HCT116 (cell line): ENCODE results near the gene IFT52. TPM values are rescaled to one million over a fixed set of nuclear protein-coding genes. Genes with fewer than 3 reads are reported as not detected.

Experiments
- ATAC-seq: fragments of 200-7000 bp; cut with Tn5 transposase; 2 replicates; pipeline ENCODE4 v1.9.1; 2020; ENCODE audit warnings: mild to moderate bottlenecking, moderate library complexity
- BruUV-seq: library from RNA; stranded (reverse); fragments of 400-500 nt; replicated peaks from 2 replicates; lab custom pipeline; 2021; lab: Mats Ljungman, UMichigan
- CTCF ChIA-PET: fragments of 300-600 bp; sonication (Branson Sonifier 250); formaldehyde crosslinking; loops from one replicate; lab custom pipeline; 2021; ENCODE audit warnings: antibody characterized with exemption; lab: Charles Lee
- POLR2A ChIA-PET: fragments of 300-600, 350-600 bp; sonication (Branson Sonifier 250); formaldehyde crosslinking; loops from one replicate; lab custom pipeline; 2021; ENCODE audit warnings: antibody characterized with exemption; lab: Charles Lee
- RAD21 ChIA-PET, 2 experiments: fragments of 300-600 bp; sonication (Branson Sonifier 250); formaldehyde crosslinking; loops; one replicate each; lab custom pipeline; 2023; ENCODE audit warnings: low total read pairs in 2 of 2; ENCODE audit not compliant: uncharacterized antibody in 2 of 2, unreplicated experiment in 2 of 2, low non-redundant PET in 1 of 2; lab: Charles Lee
- DNase-seq: peaks from one replicate; pipeline ENCODE4 v3.0.0-alpha.2; 2010; ENCODE audit warnings: low read depth, low spot score
- H2AFZ ChIP-seq: fragments of 200-600 bp; shearing (Covaris generic), sonication (generic); 2 replicates; pipeline ENCODE4 v1.6.1; 2017; ENCODE audit warnings: low read depth, mixed run types, mixed read lengths, antibody characterized with exemption, low read length; ENCODE audit not compliant: poor library complexity, severe bottlenecking
- H3K27ac ChIP-seq: 2 replicates; pipeline ENCODE4 v1.5.1; 2012; ENCODE audit warnings: low read depth, low read length
- H3K27me3 ChIP-seq: fragments of 200-600 bp; sonication (generic); 2 replicates; pipeline ENCODE4 v1.6.1; 2016; ENCODE audit warnings: mixed run types, low read length, mixed read lengths; ENCODE audit not compliant: insufficient read depth
- H3K36me3 ChIP-seq, 2 experiments: fragments of 200-500 bp in 1 of 2; fragments of 200-600 bp in 1 of 2; sonication (Bioruptor generic) in 1 of 2; sonication (generic) in 1 of 2; 2 replicates each; pipeline versions ENCODE4 v1.5.1 to v1.6.1; 2014 to 2016; ENCODE audit warnings: low read length in 2 of 2, inconsistent platforms in 1 of 2, mixed read lengths in 1 of 2, mixed run types in 1 of 2; ENCODE audit not compliant: insufficient read depth in 2 of 2, control insufficient read depth in 1 of 2
- H3K4me1 ChIP-seq, 2 experiments: fragments of 200-600 bp in 1 of 2; sonication (generic) in 1 of 2; 2 replicates each; pipeline versions ENCODE4 v1.5.1 to v1.6.1; 2012 to 2017; ENCODE audit warnings: low read length in 2 of 2, inconsistent platforms in 1 of 2, mild to moderate bottlenecking in 1 of 2, mixed read lengths in 1 of 2, mixed run types in 1 of 2, moderate library complexity in 1 of 2; ENCODE audit not compliant: insufficient read depth in 2 of 2, control insufficient read depth in 1 of 2
- H3K4me2 ChIP-seq: fragments of 200-600 bp; sonication (generic); 2 replicates; pipeline ENCODE4 v1.6.1; 2017; ENCODE audit warnings: mixed run types, low read length, mixed read lengths
- H3K4me3 ChIP-seq, 2 experiments: fragments of 200-600 bp in 1 of 2; sonication (generic) in 1 of 2; replicated peaks in 1 of 2; 2 replicates each; pipeline ENCODE4 v1.5.1; 2011 to 2016; ENCODE audit warnings: low read length in 2 of 2, control low read depth in 1 of 2, low read depth in 1 of 2, mild to moderate bottlenecking in 1 of 2, mixed read lengths in 1 of 2, mixed run types in 1 of 2
- H3K79me2 ChIP-seq: fragments of 200-600 bp; sonication (generic); 2 replicates; pipeline ENCODE4 v1.6.1; 2017; ENCODE audit warnings: mild to moderate bottlenecking, mixed run types, low read length, moderate library complexity, mixed read lengths; ENCODE audit not compliant: insufficient read depth
- H3K9ac ChIP-seq: fragments of 200-600 bp; sonication (generic); 2 replicates; pipeline ENCODE4 v1.6.1; 2016; ENCODE audit warnings: low read length, mixed read lengths
- H3K9me2 ChIP-seq: fragments of 200-600 bp; sonication (generic), shearing (Covaris generic); 2 replicates; pipeline ENCODE4 v1.6.1; 2017; ENCODE audit warnings: mixed run types, mild to moderate bottlenecking, moderate library complexity; ENCODE audit not compliant: insufficient read depth
- H3K9me3 ChIP-seq, 2 experiments: fragments of 200-500 bp in 1 of 2; fragments of 200-600 bp in 1 of 2; sonication (Bioruptor generic) in 1 of 2; sonication (generic) in 1 of 2; 2 replicates each; pipeline ENCODE4 v1.6.1; 2014 to 2017; ENCODE audit warnings: low read length in 2 of 2, mixed read lengths in 2 of 2, inconsistent platforms in 1 of 2, low read depth in 1 of 2, mild to moderate bottlenecking in 1 of 2, mixed run types in 1 of 2, moderate library complexity in 1 of 2; ENCODE audit not compliant: control insufficient read depth in 1 of 2, insufficient read depth in 1 of 2
- H4K20me1 ChIP-seq: fragments of 200-600 bp; sonication (generic), shearing (Covaris generic); 2 replicates; pipeline ENCODE4 v1.6.1; 2017; ENCODE audit warnings: mixed run types, mild to moderate bottlenecking, moderate library complexity; ENCODE audit not compliant: insufficient read depth
- CBX3 ChIP-seq: IDR thresholded peaks from 2 replicates; pipeline ENCODE4 v1.6.1; 2012; ENCODE audit warnings: low read depth
- EGR1 ChIP-seq: IDR thresholded peaks from 2 replicates; pipeline ENCODE4 v1.6.1; 2012; ENCODE audit warnings: low read depth
- EZH2 ChIP-seq: fragments of 200-600 bp; sonication (generic); IDR thresholded peaks from 2 replicates; pipeline ENCODE4 v1.6.1; 2017; ENCODE audit warnings: antibody characterized with exemption, mixed run types
- EZH2phosphoT487 ChIP-seq: fragments of 200-600 bp; IDR thresholded peaks from 2 replicates; pipeline ENCODE4 v1.6.1; 2018; ENCODE audit warnings: antibody characterized with exemption, borderline replicate concordance
- FOSL1 ChIP-seq: IDR thresholded peaks from 2 replicates; pipeline ENCODE4 v1.6.1; 2012; ENCODE audit warnings: low read depth
- JUND ChIP-seq: IDR thresholded peaks from 2 replicates; pipeline ENCODE4 v1.6.1; 2012
- MAX ChIP-seq: IDR thresholded peaks from 2 replicates; pipeline ENCODE4 v1.6.1; 2012
- POLR2A ChIP-seq: IDR thresholded peaks from 2 replicates; pipeline ENCODE4 v1.7.0; 2011; ENCODE audit warnings: borderline replicate concordance; ENCODE audit not compliant: insufficient read depth, insufficient read length; ENCODE audit errors: extremely low read depth
- POLR2AphosphoS5 ChIP-seq: IDR thresholded peaks from 2 replicates; pipeline ENCODE4 v1.6.1; 2011; ENCODE audit warnings: mild to moderate bottlenecking, low read depth, low read length, moderate library complexity
- SIN3A ChIP-seq: IDR thresholded peaks from 2 replicates; pipeline ENCODE4 v1.6.1; 2012; ENCODE audit warnings: low read depth
- SP1 ChIP-seq: IDR thresholded peaks from 2 replicates; pipeline ENCODE4 v1.6.1; 2012; ENCODE audit warnings: low read depth
- SRF ChIP-seq: IDR thresholded peaks from 2 replicates; pipeline ENCODE4 v1.6.1; 2012; ENCODE audit warnings: low read depth
- TCF7L2 ChIP-seq: IDR thresholded peaks from 2 replicates; pipeline ENCODE4 v1.7.0; 2011; ENCODE audit warnings: borderline replicate concordance, inconsistent platforms; ENCODE audit not compliant: insufficient read depth, insufficient read length; ENCODE audit errors: extremely low read depth
- YY1 ChIP-seq: IDR thresholded peaks from 2 replicates; pipeline ENCODE4 v1.6.1; 2011; ENCODE audit warnings: low read length, low read depth, moderate library complexity, mild to moderate bottlenecking; ENCODE audit not compliant: insufficient replicate concordance; ENCODE audit errors: extremely low read depth
- ZFX ChIP-seq: fragments of 450-650 bp; IDR thresholded peaks from 2 replicates; pipeline ENCODE4 v1.6.1; 2017
- ZNF274 ChIP-seq: fragments of 200-500 bp; sonication (Bioruptor generic); IDR thresholded peaks from 2 replicates; pipeline ENCODE4 v1.6.1; 2014; ENCODE audit warnings: mild to moderate bottlenecking, low read depth, low read length, inconsistent platforms
- intact Hi-C: fragments of 100-400 bp; cut with micrococcal nuclease; formaldehyde crosslinking; loops from 2 replicates; pipeline ENCODE4 v1.10.0; 2022
- total RNA-seq: library from RNA; stranded (reverse); gene quantifications from one replicate; pipeline ENCODE4 v1.2.1, GENCODE V29; 2021; ENCODE audit not compliant: unreplicated experiment
- TF ChIP-seq, protein P1 (sequence below), 3 experiments: fragments of 200-600 bp in 1 of 3; sonication (generic) in 1 of 3; IDR thresholded peaks in 2 of 3; conservative IDR thresholded peaks in 1 of 3; 2 replicates each; pipeline ENCODE4 v1.5.1; 2012 to 2017; ENCODE audit warnings: low read depth in 2 of 3, low read length in 2 of 3, antibody characterized with exemption in 1 of 3, borderline replicate concordance in 1 of 3, control low read depth in 1 of 3, mild to moderate bottlenecking in 1 of 3, mixed read lengths in 1 of 3, mixed run types in 1 of 3, moderate library complexity in 1 of 3; ENCODE audit not compliant: insufficient read depth in 1 of 3

IFT52 gene
- total RNA-seq, 1 experiment from 2014 or later = 29.0 TPM

GRCh38 chr20:43559147-43559987, 31.4 kb upstream of the IFT52 start:
- ChIA-PET CTCF (interaction anchor here (1.1 kb wide), 1 partner anchor 132 kb away, joined by 4 read pairs; no protein-coding TSS in a partner anchor), RAD21 (no interaction called here), POLR2A (no interaction called here)
- TF ChIP-seq POLR2AphosphoS5 (no peak), EZH2phosphoT487 (no peak)
- no peaks in the 10 kb centered on the region for H3K36me3 ChIP-seq
- H3K27me3 ChIP-seq = no peaks in the 10 kb centered on the region
- no peak for ATAC-seq
- intact Hi-C loops = no loop called here
- 0 out of 2 replicates have a peak overlapping the region, but pooled peaks have one; percentile 1 for H3K9ac ChIP-seq
- H3K79me2 ChIP-seq = no peaks in the 10 kb centered on the region
- peaks cover 10 to 20% of the 10 kb centered on the region in 2 experiments for H3K4me1 ChIP-seq
- no peak overlapping the region for H2AFZ ChIP-seq
- peak overlapping the region; percentile 43 for H3K4me2 ChIP-seq
- BruUV-seq = no TSS peak
- peak overlapping the region; percentile 32; the same call in 1 of the 2 replicates for H3K27ac ChIP-seq
- no peaks in the 10 kb centered on the region for H3K9me3 ChIP-seq
- H3K9me2 ChIP-seq = no peaks in the 10 kb centered on the region
- H4K20me1 ChIP-seq = no peaks in the 10 kb centered on the region
- no peak overlapping the region for H3K4me3 ChIP-seq
- no peak for DNase-seq

DNA sequence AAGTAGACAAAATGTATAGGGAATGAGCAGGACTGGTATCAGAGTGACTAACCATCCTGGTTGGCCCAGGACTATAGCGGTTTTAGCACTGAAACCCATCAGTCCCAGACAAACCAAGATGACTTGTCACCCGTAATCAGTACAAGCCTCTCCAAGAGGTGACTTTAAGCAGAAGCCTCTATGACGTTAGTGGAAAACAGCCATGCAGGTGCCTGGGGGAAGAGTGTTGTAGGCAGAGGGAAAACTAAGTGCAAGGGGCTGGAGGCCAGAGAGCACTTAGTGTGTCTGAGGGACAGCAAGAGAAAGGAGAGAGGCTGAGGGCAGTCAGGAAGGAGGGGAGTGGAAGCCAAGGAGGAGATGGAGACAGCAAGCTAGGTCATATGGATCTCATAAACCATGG, 29.8 kb upstream of the IFT52 start:
- RAD21 ChIA-PET = no interaction called here
- Histone ChIP-seq H3K9me2 (no peaks in the 10 kb centered on the region), H3K9ac (no peak overlapping the region), H4K20me1 (no peaks in the 10 kb centered on the region), H3K79me2 (no peaks in the 10 kb centered on the region), H3K9me3 (no peaks in the 10 kb centered on the region), H3K27me3 (no peaks in the 10 kb centered on the region), H2AFZ (no peak overlapping the region), H3K36me3 (no peaks in the 10 kb centered on the region), H3K4me2 (no peak overlapping the region), H3K27ac (no peak overlapping the region), H3K4me1 (peaks cover 10 to 20% of the 10 kb centered on the region in 2 experiments), H3K4me3 (no peak overlapping the region)
- DNase-seq (no peak), ATAC-seq (no peak)
- intact Hi-C loops = no loop called here
- no TSS peak for BruUV-seq
- CTCF ChIA-PET = no interaction called here
- POLR2A ChIA-PET = no interaction called here
- TF ChIP-seq YY1 (no peak), EGR1 (no peak), CBX3 (no peak), POLR2A (no peak), ZNF274 (no peak), EZH2 (no peak), SP1 (no peak), FOSL1 (no peak), JUND (no peak), SRF (no peak), SIN3A (no peak), TCF7L2 (no peak), ZFX (no peak), MAX (no peak)
- TF ChIP-seq, protein P1, sequence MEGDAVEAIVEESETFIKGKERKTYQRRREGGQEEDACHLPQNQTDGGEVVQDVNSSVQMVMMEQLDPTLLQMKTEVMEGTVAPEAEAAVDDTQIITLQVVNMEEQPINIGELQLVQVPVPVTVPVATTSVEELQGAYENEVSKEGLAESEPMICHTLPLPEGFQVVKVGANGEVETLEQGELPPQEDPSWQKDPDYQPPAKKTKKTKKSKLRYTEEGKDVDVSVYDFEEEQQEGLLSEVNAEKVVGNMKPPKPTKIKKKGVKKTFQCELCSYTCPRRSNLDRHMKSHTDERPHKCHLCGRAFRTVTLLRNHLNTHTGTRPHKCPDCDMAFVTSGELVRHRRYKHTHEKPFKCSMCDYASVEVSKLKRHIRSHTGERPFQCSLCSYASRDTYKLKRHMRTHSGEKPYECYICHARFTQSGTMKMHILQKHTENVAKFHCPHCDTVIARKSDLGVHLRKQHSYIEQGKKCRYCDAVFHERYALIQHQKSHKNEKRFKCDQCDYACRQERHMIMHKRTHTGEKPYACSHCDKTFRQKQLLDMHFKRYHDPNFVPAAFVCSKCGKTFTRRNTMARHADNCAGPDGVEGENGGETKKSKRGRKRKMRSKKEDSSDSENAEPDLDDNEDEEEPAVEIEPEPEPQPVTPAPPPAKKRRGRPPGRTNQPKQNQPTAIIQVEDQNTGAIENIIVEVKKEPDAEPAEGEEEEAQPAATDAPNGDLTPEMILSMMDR (IDR thresholded peaks at IDR 0.05 in 2 of 3, conservative IDR thresholded peaks at IDR 0.05 in 1 of 3; ENCODE audit: borderline replicate concordance in 1 of 3, insufficient read depth in 1 of 3, low read depth in 2 of 3, low read length in 2 of 3) = no peak
